ENCODE measurements around the gene ACTRT3. TPM values are rescaled to one million over a fixed set of nuclear protein-coding genes. Genes with fewer than 3 reads are reported as not detected.
A peak's percentile ranks its signal among the peaks of the same experiment; 100 is the strongest.

Gene ACTRT3
- 2.9 TPM for polyA plus RNA-seq (2013, experiment 1 of 2; ENCODE audit: insufficient read length)
- polyA plus RNA-seq (2013, experiment 2 of 2; ENCODE audit: insufficient read length), result 2.8 TPM

DNA sequence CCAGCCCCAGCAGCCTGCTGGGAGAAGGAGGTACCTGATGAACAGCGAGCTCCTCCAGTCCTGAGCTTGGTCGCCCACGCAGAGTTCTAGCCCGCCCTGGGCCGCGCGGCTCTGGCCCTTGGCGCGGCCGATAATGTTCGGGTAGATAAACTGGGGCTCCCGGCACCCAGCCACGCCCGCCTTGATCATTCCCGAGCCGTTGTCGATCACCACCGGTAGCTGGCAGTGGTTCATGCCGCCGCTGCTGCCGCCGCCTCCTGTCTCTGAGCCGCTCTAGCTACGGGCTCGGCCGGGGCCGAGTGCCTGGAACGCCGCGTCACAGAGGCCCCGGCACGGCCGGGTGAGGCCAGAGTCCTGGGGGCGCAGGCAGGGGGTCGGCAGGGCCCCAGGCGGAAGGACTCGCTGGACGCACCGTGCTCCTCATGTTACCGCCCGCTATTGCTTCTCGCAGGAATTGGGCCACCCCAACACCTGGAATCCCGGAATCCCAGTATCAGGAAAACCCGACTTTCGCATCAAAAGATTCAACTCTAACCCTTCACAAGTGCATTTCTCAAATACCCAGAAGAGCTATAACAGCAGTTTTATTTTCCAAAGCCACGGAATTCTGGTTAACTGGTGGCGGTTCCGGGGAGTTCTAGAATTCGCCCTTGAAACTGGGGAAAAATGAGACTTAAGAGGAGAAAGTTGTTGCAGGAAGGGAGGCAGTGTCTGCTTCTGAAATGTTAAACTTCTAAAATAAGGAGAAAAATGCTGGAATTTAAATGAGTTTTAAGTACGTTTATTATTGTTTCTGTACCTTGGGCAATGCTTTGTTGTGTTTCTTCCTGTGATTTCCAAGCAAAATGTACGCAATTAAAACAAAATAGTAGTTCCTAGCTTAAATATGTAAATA, at the start of gene ACTRT3:
Gene ACTRT3 (minus strand): TSS at position 275 of the 895 bp plus-strand sequence. CDS start 41 bp downstream, at position 234.
- peak; percentile 64 for DNase-seq

DNA sequence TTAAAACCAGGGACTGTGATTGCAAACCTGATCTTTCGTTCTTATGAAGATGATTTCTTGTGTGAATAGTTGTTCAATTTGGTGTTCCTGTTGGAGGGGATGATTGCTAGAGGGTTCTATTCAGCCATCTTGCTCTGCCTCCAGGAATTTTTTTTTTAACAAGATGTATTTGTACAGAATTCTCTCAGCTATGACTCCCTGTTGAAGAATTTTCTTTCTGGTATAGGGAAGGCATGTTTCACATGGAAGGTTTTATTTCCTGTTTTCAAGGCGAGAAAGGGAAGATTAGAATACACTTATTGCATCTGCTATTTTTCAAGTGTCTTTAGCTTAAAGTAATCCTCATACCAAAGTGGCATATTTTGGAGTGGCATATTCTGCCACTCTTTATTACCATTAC, 49.0 kb upstream of the ACTRT3 start:
- DNase-seq, result peak; percentile 51

DNA sequence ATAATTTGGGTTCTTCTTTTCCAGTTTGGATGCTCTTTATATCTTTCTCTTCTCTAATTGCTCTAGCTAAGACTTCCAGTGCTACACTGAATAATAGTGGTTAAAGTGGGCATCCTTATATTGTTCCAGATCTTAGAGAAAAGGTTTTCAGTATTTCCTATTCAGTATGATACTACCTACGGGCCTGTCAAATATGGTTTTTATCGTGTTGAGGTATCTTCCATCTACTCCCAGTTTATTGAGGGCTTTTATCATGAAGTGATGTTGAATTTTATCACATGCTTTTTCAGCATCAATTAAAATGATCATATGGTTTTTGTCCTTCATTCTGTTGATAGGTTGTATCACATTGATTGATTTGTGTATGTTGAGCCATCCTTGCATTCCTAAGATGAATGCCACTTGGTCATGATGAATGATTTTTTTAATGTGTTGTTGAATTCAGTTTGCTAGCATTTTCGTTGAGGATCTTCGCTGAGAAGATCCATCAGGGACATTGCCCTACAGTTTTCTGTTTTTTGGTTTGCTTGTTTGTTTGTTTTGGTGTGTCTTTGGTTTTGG, 46.3 kb upstream of the ACTRT3 start:
- no peak for DNase-seq

DNA sequence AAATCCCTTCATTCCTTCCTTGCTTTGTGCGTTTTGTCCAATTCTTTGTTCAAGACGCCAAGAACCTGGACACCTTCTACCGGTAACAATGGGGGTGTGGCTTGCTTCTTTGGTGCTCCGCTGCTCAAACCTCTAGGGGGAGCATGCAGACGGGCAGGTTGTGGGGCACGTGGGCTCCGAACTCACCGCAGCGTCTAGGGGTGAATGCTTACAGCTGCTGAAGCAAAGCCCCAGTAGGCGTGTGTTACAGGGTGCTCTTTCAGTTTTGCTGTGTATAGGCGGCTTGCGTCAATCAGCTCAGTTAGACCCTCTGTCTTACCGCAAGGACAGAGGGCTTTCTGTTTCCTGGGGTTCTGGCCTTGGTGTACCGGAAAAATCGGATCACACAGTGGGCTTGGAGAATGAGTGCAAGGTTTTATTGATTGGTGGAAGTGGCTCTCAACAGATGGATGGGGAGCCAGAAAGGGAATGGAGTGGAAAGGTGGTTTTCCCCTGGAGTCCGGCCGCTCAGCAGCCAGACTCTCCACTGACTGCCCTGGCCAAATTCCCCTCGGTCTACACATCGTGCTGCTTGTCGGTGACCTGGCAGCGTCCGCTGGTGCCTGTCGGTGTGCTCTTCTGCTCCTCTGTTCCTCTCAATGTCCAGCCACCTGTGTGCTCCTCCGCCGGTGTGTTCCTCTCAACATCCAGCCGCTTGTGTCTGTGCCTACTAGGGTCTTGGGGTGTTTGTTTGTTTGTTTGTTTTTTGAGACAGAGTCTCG, 44.6 kb upstream of the ACTRT3 start:
- DNase-seq, result peak; percentile 4

DNA sequence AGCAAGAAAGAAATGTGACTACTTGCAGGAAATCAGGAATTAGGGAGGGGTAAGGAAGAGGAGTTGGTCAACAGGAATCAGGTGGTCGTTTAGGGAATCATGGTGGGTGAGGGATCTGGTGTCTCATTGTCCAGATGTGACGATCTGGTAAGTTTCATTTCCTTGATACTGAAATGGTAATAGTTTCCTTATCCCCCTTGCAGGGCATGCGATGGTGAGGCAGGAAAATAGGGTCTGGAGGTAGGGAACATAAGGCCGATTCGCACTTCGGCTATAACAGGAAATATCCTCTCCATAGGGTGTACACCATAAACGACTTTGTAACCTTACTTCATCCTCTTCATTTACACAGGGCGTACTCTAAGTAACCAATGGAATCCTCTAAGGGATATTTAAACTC, 43.9 kb upstream of the ACTRT3 start:
- no peak for DNase-seq

DNA sequence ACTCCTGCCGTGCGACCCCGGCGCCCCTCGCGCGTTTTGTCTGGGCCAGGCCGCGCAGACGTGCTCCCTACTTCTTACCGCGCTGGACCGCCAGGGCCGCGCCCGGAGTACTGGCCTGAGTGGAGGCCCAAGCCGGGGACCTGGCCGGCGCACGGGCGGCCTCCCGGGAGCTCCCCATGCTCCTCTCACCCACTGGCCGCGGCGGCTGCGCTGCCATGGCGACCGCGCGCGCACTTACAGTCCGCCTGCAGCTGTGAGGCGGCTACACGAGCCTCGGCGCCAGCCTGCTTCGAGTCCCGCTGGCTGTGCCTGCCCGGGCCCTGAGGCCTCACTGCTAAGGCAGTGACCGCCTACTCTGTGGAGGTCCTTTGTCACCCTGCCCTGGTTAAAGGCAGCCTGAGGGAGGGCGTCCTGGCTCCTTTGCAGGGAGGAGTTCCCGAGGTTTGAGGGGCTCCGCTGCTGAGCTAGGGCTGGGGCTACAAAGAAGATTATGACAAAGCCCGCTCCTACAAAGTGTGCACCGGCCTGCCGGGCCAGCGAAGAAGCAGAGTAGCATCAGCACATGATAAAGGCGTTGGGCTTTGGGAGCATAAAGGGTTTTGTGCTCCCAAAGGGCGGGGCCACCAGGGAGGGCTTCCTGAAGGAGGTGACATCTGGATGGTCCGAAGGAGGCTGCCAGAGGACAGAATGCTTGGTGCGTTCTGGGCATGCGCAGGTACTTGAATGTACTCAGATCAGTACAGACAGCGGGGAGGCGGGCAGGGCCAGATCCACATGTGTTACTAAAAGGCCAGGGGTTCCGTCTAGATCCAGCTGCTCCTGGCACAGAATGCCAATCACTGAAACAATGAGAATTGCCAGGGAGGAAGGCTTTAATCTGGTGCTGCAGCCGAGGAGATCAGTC, 43.2 kb upstream of the ACTRT3 start, which contains the start of the genes LRRC34 and LRRIQ4:
Gene LRRC34 (minus strand): TSS at position 573 of the 904 bp plus-strand sequence. CDS start 356 bp downstream, at position 217.
Gene LRRIQ4 (plus strand): TSS at position 539 of the 904 bp plus-strand sequence. CDS start 9,052 bp downstream, outside the sequence.
- peak; percentile 79 for DNase-seq

DNA sequence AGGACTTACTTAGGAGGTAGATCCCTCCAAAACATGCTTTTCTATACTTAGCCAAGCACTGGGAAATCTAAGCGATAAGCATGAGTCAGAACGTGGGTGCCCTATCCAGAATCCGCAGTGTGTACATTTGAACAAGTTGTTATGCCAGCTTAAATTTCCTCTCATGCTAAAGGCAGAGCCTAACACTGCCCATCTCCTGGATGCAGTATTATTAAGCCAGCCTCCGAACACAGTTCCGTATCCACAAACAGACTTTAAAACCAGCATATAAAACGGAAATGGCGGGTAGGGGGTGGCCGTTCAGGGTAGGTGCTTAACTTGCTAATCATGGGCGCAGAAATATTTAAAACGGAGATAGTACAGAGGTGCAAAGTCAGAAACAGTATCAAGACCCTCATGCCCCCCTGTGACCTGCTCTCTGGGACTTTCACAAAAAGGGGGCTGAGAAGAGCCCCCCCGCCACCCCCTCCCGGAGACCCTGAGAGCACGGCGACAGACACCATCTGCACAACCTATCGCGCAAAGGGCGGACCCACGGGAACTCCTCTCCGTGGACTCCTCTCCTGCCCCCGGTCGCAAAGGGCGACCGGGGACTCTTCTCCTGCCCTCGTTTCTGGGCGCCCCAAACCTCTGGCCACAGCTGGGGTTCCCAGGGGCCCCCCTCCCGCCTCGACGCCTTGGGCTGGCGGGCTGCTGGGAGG, 42.4 kb upstream of the ACTRT3 start:
- peak; percentile 53 for DNase-seq

DNA sequence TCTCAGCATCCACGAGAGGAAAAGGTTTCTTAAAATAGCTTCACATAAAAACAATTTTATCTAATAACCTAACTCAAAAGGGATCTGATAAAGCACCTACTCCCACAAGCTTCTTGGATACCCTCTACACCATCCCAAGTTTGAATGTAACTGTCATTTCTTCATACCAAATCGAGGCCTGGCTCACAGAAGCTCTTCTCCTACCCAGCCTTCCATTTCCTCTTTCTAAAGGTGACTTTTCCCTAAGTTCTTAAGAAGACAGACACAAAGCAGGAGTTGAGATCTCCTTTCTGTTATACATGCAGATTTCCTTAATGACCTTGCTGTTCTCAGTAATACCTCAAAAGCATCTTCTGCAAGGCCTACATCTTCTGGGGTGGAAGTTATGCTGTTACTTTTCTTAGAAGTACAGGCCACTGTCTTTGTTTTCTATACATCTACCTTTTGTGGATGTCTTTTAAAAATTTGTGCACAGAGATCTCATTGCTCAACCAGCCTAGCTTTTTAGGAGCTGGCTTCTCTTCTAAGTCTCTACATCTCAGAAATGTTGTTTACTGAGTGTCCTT, 40.0 kb upstream of the ACTRT3 start:
- DNase-seq, result no peak

DNA sequence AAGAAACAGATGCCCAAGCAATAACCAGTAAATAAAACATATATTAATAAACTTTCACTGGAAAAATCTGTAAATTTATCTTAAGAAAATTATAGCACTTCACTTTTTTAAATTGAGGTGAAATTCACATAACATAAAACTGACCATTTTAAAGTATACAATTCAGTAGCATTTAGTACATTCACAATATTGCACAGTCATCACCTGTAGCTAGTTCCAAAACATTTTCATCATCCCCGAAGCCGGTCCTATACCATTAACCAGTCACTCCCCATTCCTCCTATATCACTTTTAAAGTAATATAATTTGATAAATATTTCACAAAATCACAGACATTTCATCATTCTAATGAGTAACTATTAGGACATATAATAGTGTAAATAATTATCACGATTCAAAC, 35.3 kb upstream of the ACTRT3 start:
- DNase-seq, result no peak

DNA sequence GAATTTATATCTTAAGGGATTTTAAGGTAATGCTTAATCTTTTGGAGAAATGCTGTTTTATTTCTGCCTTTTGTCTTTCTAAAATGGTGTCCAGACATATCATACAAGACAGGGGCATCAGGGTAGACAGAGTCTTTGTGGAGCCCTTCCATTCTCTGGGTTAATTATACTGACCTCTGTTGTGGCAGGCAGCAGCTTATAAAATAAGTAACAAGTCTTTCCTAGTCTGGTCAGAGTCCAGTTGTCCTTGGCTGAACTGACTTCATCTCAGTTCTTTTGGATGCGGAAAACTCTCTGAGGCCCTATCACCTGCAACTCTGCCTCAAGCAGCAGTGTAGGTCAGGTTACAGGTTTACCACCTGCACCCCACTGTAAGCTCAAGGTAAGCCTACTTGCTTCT, 23.0 kb upstream of the ACTRT3 start:
- no peak for DNase-seq

DNA sequence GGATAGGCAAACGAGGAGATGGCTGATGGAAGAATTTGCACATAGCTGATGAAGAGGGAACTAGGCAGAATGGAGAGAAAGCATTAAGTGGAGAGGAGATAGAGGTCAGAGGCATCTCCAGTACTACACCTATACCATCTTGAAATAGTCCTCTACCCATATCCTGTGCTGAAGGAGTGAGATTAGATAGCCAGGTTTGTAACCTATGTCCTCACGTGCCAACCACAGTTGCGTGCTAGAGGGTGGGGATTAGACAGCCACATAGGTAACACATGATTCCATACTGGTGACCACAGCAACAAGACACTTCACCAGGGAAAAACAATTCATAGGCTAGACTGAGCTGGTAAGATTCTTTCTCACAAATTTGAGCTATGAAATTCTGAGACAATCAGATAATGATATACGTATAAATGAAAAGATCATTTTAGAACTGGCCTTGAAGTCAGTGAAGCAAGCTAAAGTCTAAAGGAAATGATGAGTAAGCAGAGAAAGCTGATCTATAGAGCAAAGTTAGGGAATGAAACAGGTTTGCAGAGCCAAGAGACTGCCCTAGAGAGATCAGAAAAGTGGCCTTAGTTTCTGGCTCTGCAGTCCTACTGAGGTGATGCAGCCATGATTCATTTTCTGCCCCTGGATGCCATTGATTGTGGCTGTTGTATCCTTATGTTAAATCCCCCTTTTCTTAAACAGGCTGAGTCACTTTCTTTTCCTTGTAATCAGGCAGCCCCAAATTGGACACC, 21.5 kb upstream of the ACTRT3 start:
- DNase-seq, result no peak

DNA sequence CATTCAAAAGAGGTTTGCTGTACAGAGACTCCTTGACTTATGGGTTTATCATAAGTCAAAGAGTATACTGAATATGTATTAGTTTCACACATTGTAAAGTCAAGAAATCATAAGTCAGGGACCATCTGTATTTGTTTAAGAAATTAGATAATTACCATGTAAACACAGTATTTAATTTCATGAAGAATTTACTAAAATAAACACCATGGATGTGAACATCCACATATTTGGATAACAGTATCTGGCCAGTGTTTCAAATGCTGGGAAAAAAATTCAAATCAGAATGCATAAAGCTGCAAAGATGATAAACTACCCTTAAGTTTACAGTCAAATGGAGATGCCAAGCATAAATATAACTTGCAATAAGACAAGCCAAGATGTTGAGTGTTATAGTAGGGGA, 20.9 kb upstream of the ACTRT3 start:
- DNase-seq, result no peak

DNA sequence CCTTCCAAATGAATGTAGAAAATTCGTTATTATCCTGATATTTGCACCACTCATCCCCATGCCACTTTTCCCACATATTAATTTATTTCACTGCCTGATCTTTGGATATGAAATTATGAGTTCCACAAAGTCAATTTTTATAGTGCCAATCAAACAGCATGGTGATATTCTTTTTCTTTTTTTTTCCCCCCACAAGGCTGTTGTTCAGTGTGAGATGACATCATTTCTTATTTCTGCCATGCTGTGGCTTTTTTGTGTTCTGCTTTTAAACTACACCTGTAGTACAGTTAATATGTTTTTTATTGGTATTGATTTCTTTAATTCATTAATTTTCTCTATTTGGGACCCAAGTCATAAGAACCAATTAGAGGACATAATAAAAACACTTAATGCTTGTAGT, 18.4 kb upstream of the ACTRT3 start:
- DNase-seq, result no peak

DNA sequence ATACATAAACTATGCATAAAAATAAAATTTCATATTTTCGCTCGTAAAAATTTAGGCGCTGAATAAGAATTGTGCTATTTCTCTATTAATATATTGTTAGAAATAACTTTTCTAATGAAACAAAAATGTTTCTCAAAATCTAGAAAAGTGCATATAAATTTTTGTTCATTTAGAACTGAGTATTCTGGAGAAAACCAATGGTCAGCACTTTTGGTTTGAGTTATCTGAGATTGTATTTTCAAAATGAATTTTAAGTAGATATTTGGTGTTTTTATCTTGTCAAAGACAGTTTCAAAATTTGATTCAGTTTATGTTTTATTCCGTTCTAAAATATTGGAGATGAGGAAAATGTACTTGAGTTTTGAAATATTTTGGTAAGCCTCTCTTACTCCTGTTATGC, 17.8 kb upstream of the ACTRT3 start:
- DNase-seq, result no peak

DNA sequence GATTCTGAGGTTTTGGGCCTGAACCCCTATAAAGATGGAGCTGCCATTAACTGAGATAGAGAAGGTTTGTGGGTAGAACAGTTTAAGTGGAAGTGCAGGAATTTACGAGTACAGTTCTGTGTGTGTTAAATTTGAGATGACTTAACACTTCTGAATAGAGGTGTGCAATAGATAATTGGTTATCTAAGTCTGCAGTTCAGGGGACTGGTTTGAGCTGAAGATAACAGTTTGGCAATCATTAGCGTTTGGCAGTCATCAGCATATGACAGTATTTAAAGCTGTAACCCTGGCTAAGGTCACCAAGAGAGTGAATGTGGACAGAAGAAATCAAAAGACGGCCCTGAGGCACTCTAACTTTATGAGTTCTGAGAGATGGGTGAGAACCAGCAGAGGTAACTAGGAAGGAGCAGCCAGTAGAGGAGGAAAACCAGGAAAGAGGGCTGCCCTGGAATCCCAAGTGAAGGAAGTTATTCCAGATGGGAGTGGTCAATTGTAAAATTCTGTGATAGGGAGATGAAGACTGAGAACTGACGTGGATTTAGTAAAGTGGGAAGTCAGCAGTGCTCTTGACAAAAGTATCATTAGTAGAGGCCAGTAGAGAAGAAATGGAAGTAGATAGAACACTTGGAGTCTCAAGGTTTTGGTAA, 12.0 kb upstream of the ACTRT3 start:
- DNase-seq, result no peak

DNA sequence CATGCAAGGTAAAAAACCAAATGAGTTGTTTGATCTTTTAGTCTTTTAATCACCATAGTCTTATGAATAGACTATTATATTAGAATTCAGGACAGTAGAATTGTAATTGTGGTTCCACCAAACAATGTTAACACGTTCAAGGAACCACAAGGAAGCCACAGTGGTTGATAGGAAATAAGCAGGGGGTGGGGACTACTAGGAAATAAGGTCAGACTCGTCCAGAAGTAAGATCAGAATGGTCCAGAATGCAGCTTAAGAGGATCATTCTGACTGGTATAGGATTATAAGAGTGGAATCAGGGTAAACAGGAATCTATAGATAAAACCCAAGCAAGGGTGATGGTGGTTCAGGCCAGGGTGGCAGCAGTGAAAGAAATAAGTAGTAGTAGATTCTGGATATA, 11.4 kb upstream of the ACTRT3 start:
- no peak for DNase-seq

DNA sequence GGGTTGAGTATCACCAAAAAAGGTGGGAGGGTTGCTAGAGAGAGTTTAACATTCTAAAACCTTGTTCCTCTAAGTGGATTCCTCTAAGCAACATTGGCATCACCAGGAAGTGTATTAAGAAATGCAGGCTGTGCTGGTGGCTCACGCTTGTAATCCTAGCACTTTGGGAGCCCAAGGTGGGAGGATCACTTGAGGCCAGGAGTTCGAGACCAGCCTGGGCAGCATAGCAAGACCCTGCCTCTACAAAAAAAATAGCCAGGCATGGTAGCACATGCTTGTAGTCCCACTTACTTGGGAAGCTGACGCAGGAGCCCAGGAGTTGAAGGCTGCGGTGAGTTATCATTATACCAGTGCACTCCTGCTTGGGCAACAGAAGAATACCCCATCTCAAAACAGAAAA, 8.5 kb upstream of the ACTRT3 start:
- no peak for DNase-seq

DNA sequence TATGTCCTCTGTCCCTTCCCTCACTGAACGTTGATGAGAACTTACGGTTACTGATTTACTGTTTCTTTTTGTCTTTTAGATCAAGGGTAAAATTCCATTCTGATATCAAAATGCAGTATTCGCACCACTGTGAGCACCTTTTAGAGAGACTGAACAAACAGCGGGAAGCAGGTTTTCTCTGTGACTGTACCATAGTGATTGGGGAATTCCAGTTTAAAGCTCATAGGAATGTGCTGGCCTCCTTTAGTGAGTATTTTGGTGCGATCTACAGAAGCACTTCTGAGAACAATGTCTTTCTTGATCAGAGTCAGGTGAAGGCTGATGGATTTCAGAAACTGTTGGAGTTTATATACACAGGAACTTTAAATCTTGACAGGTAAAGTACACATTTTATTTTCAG, 4.8 kb upstream of the ACTRT3 start:
- no peak for DNase-seq

Measured in fibroblast of skin of scalp (primary cell).